Measurements from ENCODE around the gene SLC7A4. TPM values are rescaled to one million over a fixed set of nuclear protein-coding genes. Genes with fewer than 3 reads are reported as not detected.

Gene SLC7A4
- total RNA-seq, 1 donor from 2014 or later, result 0.93 TPM

DNA sequence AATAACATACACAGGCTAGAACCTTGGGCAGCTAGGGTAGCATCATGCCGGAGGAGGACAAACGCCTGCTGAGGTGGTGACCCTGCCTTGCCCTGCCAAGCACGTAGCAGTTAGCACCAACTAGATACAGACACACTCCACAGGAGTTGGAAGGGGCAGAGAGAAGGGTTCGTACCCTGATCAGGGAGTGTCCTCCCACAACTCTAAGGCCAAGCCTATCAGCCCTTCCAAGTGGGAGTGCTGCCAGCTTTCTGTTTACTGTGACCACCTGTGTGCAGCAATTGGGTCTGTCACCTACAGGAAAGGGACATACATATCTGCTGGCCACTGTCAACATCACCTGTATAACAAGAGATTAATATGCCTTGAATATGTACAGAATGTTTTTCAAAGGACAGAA is 28.6 kb downstream of the SLC7A4 start:
- TF ChIP-seq CTCF (IDR thresholded peaks at IDR 0.05; ENCODE audit: insufficient read depth, low read depth, low read length) (no peak), EZH2 (IDR thresholded peaks at IDR 0.05; ENCODE audit: insufficient read depth, low read length) (no peak)

DNA sequence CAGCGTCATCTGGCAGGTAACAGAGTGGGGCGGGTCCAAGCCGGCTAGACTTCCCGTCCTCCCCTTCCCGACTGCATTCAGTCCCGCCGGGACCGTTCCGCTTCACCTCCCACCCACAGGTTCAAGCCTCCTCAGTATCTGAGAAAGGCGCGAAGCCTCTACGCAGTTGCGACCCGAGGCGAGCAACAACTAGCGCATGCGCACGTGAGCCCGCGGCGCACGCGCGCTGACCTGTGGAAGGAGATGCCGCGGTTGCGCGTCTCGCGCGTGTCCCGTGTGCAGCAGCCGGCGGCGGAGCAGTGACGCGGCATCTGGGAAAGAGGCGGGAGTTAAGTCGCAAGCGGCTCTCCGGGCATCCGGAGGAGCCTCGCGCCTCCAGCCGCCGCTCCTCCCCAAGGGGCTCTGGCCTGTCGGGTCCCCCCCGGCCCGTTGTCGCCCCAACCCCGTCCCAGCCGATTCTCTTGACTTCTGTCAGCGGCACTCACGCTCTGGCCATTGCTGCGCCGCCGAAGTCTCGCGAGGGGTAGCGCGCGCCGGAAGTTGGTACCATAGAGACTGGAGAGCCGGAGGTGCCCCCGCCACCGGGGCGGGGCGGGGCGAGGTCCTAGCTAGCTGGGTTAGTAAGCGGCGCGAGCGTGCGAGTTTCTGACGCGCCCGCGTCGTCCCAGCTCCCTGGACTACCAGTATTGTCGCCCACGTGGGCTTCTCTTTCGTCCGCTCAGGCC is 30.6 kb downstream of the SLC7A4 start, which contains the start of gene THAP7:
Gene THAP7, minus strand, starts transcription at position 518 of the 725 bp plus-strand sequence. Its CDS starts 207 bp downstream, at position 311.
- peak within 1 kb of the TSS; percentile 68 for H3K4me3 ChIP-seq (ENCODE audit: insufficient read depth, low read depth, low read length)
- no peaks in the 10 kb centered on the region for H3K9me3 Mint-ChIP-seq (ENCODE audit: unreplicated experiment)

More for the DNA sequence above, 28.6 kb downstream of the SLC7A4 start:
- H3K4me3 ChIP-seq (ENCODE audit: insufficient read depth, low read depth, low read length), result no peak overlapping the region
- no peak overlapping the region for H3K4me3 Mint-ChIP-seq (ENCODE audit: unreplicated experiment)
- peaks cover 23% of the 10 kb centered on the region for H3K4me1 ChIP-seq (ENCODE audit: insufficient read depth, low read length)
- FAIRE-seq (no peak), DNase-seq (ENCODE audit: low read depth) (no peak)
- H3K27me3 ChIP-seq (ENCODE audit: insufficient read depth, low read length), result no peaks in the 10 kb centered on the region
- no peaks in the 10 kb centered on the region for H3K4me1 Mint-ChIP-seq (ENCODE audit: low read depth, unreplicated experiment)
- peaks cover 20% of the 10 kb centered on the region for H4K20me1 ChIP-seq (ENCODE audit: insufficient read depth, low read length)
- H3K9ac ChIP-seq (ENCODE audit: low read length), result no peak overlapping the region
- H3K79me2 ChIP-seq (ENCODE audit: insufficient read depth, low read length), result peaks cover 40% of the 10 kb centered on the region
- no peak overlapping the region for H3K27ac ChIP-seq (ENCODE audit: low read depth, low read length)
- no peaks in the 10 kb centered on the region for H3K36me3 ChIP-seq (ENCODE audit: insufficient read depth, low read length)
- no peaks in the 10 kb centered on the region for H3K9me3 ChIP-seq (ENCODE audit: insufficient read depth, low read depth, low read length)
- H3K4me2 ChIP-seq (ENCODE audit: low read length), result peak overlapping the region; percentile 96
- H3K36me3 Mint-ChIP-seq (ENCODE audit: low read depth, unreplicated experiment), result no peaks in the 10 kb centered on the region
- no peak overlapping the region for H3K27ac Mint-ChIP-seq (ENCODE audit: unreplicated experiment)
- no peaks in the 10 kb centered on the region for H3K9me3 Mint-ChIP-seq (ENCODE audit: unreplicated experiment)
- H2AFZ ChIP-seq (ENCODE audit: low read depth, low read length), result no peak overlapping the region
- no peaks in the 10 kb centered on the region for H3K27me3 Mint-ChIP-seq (ENCODE audit: low read depth, unreplicated experiment)

More for the DNA sequence above, 30.6 kb downstream of the SLC7A4 start, which contains the start of gene THAP7:
- H3K9me3 ChIP-seq (ENCODE audit: insufficient read depth, low read depth, low read length), result no peaks in the 10 kb centered on the region
- Mint-ChIP-seq H3K4me1 (ENCODE audit: low read depth, unreplicated experiment) (no peaks in the 10 kb centered on the region), H3K27ac (ENCODE audit: unreplicated experiment) (peak within 1 kb of the TSS; percentile 97), H3K4me3 (ENCODE audit: unreplicated experiment) (peak within 1 kb of the TSS; percentile 95), H3K36me3 (ENCODE audit: low read depth, unreplicated experiment) (no peaks in the 10 kb centered on the region), H3K27me3 (ENCODE audit: low read depth, unreplicated experiment) (no peaks in the 10 kb centered on the region)
- H3K79me2 ChIP-seq (ENCODE audit: insufficient read depth, low read length), result peaks cover 40% of the 10 kb centered on the region
- peak within 1 kb of the TSS; percentile 98 for H3K27ac ChIP-seq (ENCODE audit: low read depth, low read length)
- H3K9ac ChIP-seq (ENCODE audit: low read length), result peak within 1 kb of the TSS; percentile 95
- DNase-seq (ENCODE audit: low read depth) (peak; percentile 84), FAIRE-seq (no peak)
- TF ChIP-seq EZH2 (IDR thresholded peaks at IDR 0.05; ENCODE audit: insufficient read depth, low read length), result no peak
- TF ChIP-seq CTCF (IDR thresholded peaks at IDR 0.05; ENCODE audit: insufficient read depth, low read depth, low read length), result no peak
- no peaks in the 10 kb centered on the region for H3K36me3 ChIP-seq (ENCODE audit: insufficient read depth, low read length)
- peaks cover 27% of the 10 kb centered on the region for H4K20me1 ChIP-seq (ENCODE audit: insufficient read depth, low read length)
- peak within 1 kb of the TSS; percentile 96 for H3K4me2 ChIP-seq (ENCODE audit: low read length)
- H3K4me1 ChIP-seq (ENCODE audit: insufficient read depth, low read length), result peaks cover 23% of the 10 kb centered on the region
- no peaks in the 10 kb centered on the region for H3K27me3 ChIP-seq (ENCODE audit: insufficient read depth, low read length)
- H2AFZ ChIP-seq (ENCODE audit: low read depth, low read length), result peak within 1 kb of the TSS; percentile 79

Measured in astrocyte (in vitro differentiated cells and primary cell).